Uterus (tissue), 4 donors: Measurements from ENCODE around the gene KRT34. TPM values are rescaled to one million over a fixed set of nuclear protein-coding genes. Genes with fewer than 3 reads are reported as not detected.

Experiments
- DNase-seq, 2 donors: peaks; one replicate each; pipeline ENCODE4 v3.0.0-alpha.2; 2019 to 2020
- H3K27ac ChIP-seq, 2 donors: fragments of 200-600 bp; sonication (generic); 1 replicate in 1 of 2; 2 replicates in 1 of 2; pipeline ENCODE4 v1.5.1; 2016 to 2018
- H3K27me3 ChIP-seq, 2 donors: fragments of 200-600 bp; sonication (generic); one replicate each; pipeline ENCODE4 v1.5.1; 2018 to 2019; ENCODE audit warnings: control low read depth in 1 of 2
- H3K36me3 ChIP-seq, 2 donors: fragments of 200-600 bp; sonication (generic); one replicate each; pipeline ENCODE4 v1.5.1; 2019; ENCODE audit warnings: control low read depth in 1 of 2
- H3K4me1 ChIP-seq, 2 donors: fragments of 200-600 bp; sonication (generic); one replicate each; pipeline ENCODE4 v1.5.1; 2018 to 2019; ENCODE audit warnings: control low read depth in 1 of 2
- H3K4me3 ChIP-seq, 2 donors: fragments of 200-600 bp; sonication (generic); 1 replicate in 1 of 2; 2 replicates in 1 of 2; pipeline ENCODE4 v1.5.1; 2018 to 2019; ENCODE audit warnings: mild to moderate bottlenecking in 1 of 2
- H3K9me3 ChIP-seq, 2 donors: fragments of 200-600 bp; sonication (generic); one replicate each; pipeline ENCODE4 v1.5.1; 2019; ENCODE audit warnings: control low read depth in 1 of 2
- CTCF ChIP-seq, 4 experiments: fragments of 200-600 bp in 2 of 4; fragments of 450-650 bp in 2 of 4; sonication (generic) in 2 of 4; IDR thresholded peaks; one replicate each; pipeline ENCODE4 v1.5.1; 2016 to 2019; ENCODE audit warnings: antibody characterized with exemption in 4 of 4, mild to moderate bottlenecking in 2 of 4, moderate library complexity in 1 of 4
- POLR2A ChIP-seq, 2 donors: fragments of 450-650 bp; IDR thresholded peaks; one replicate each; pipeline ENCODE4 v1.6.1; 2016; ENCODE audit warnings: antibody characterized with exemption in 2 of 2, mild to moderate bottlenecking in 1 of 2, moderate library complexity in 1 of 2
- intact Hi-C: fragments of 100-400 bp; cut with DNase I; formaldehyde crosslinking; loops from one replicate; pipeline ENCODE4 v1.15.1; 2023; ENCODE audit warnings: low total_unique reads
- total RNA-seq, 4 donors: library from RNA; depleted of rRNA in 3 of 4; stranded (reverse); fragments of >200 nt in 3 of 4; gene quantifications; one replicate each; pipeline versions ENCODE4 v1.1.0 to v1.2.4, GENCODE V29; 2014 to 2023
- donor health status: DM: yes; HTN: yes; CAD: no.

The KRT34 gene
- total RNA-seq, 4 donors from 2014 or later: 0.28 TPM; not detected in 3

- H3K4me1 ChIP-seq: peaks cover 5 to 12% of the 10 kb centered on the region in 2 donors
- peak overlapping the region; percentile 13 to 49 for H3K27ac ChIP-seq
- intact Hi-C loops: no loop called here
- no peaks in the 10 kb centered on the region for H3K36me3 ChIP-seq
- TF ChIP-seq CTCF (IDR thresholded peaks at IDR 0.05) (no peak), POLR2A (IDR thresholded peaks at IDR 0.05) (no peak)
- H3K27me3 ChIP-seq: no peaks in the 10 kb centered on the region
- H3K9me3 ChIP-seq: no peaks in the 10 kb centered on the region
- peak in 1 of 2 donors; percentile 69 for DNase-seq
- no peak overlapping the region for H3K4me3 ChIP-seq
Observed at GRCh38 chr17:41421617-41422016, 39.5 kb upstream of the KRT34 start.

- TF ChIP-seq CTCF (IDR thresholded peaks at IDR 0.05) (no peak), POLR2A (IDR thresholded peaks at IDR 0.05) (no peak)
- intact Hi-C loops: no loop called here
- peaks cover 5 to 12% of the 10 kb centered on the region in 2 donors for H3K4me1 ChIP-seq
- no peak overlapping the region for H3K4me3 ChIP-seq
- H3K36me3 ChIP-seq: no peaks in the 10 kb centered on the region
- no peaks in the 10 kb centered on the region for H3K9me3 ChIP-seq
- no peaks in the 10 kb centered on the region for H3K27me3 ChIP-seq
- DNase-seq: peak; percentile 51 to 61
- H3K27ac ChIP-seq: peak overlapping the region; percentile 13 to 49
Observed at GRCh38 chr17:41421116-41421515, 39.0 kb upstream of the KRT34 start.

GRCh38 chr17:41420134-41420533, 38.0 kb upstream of the KRT34 start:
- no peak overlapping the region for H3K4me3 ChIP-seq
- TF ChIP-seq POLR2A (IDR thresholded peaks at IDR 0.05): no peak
- TF ChIP-seq CTCF (IDR thresholded peaks at IDR 0.05): no peak
- no peak for DNase-seq
- no peaks in the 10 kb centered on the region for H3K27me3 ChIP-seq
- H3K9me3 ChIP-seq: no peaks in the 10 kb centered on the region
- intact Hi-C loops: no loop called here
- peaks cover 5 to 12% of the 10 kb centered on the region in 2 donors for H3K4me1 ChIP-seq
- H3K27ac ChIP-seq: peak overlapping the region in 1 of 2 donors; percentile 6
- no peaks in the 10 kb centered on the region for H3K36me3 ChIP-seq

- TF ChIP-seq CTCF (IDR thresholded peaks at IDR 0.05) (no peak), POLR2A (IDR thresholded peaks at IDR 0.05) (no peak)
- no peaks in the 10 kb centered on the region for H3K9me3 ChIP-seq
- H3K4me1 ChIP-seq: peaks cover 5 to 12% of the 10 kb centered on the region in 2 donors
- no peaks in the 10 kb centered on the region for H3K27me3 ChIP-seq
- DNase-seq: no peak
- intact Hi-C loops: no loop called here
- H3K27ac ChIP-seq: peak overlapping the region in 1 of 2 donors; percentile 6
- no peaks in the 10 kb centered on the region for H3K36me3 ChIP-seq
- no peak overlapping the region for H3K4me3 ChIP-seq
Observed at GRCh38 chr17:41419716-41420115, 37.6 kb upstream of the KRT34 start.

- no peak for DNase-seq
Observed at GRCh38 chr17:41418116-41418860, 36.2 kb upstream of the KRT34 start.

More at GRCh38 chr17:41418116-41418860, 36.2 kb upstream of the KRT34 start:
- no peak for TF ChIP-seq POLR2A (IDR thresholded peaks at IDR 0.05)
- no peak for TF ChIP-seq CTCF (IDR thresholded peaks at IDR 0.05)
- Histone ChIP-seq H3K27me3 (no peaks in the 10 kb centered on the region), H3K9me3 (no peaks in the 10 kb centered on the region), H3K4me1 (peaks cover 5 to 12% of the 10 kb centered on the region in 2 donors), H3K27ac (peak overlapping the region in 1 of 2 donors; percentile 69), H3K36me3 (no peaks in the 10 kb centered on the region), H3K4me3 (no peak overlapping the region)
- intact Hi-C loops: no loop called here
